Ectodermal cell (in vitro differentiated cells): Measurements from ENCODE around the gene HCN2.

ENCODE experiments used
- H3K27ac ChIP-seq: 2 replicates; pipeline ENCODE4 v1.7.0; 2013; ENCODE audit warnings: mild to moderate bottlenecking, low read depth, low read length; ENCODE audit not compliant: insufficient read depth, poor library complexity, severe bottlenecking
- H3K27me3 ChIP-seq: 2 replicates; pipeline ENCODE4 v1.7.0; 2013; ENCODE audit warnings: mild to moderate bottlenecking, low read length; ENCODE audit not compliant: insufficient read depth, control insufficient read depth, poor library complexity, severe bottlenecking
- H3K36me3 ChIP-seq: one replicate; pipeline ENCODE4 v1.7.0; 2013; ENCODE audit warnings: low read length; ENCODE audit not compliant: control insufficient read depth, insufficient read depth
- H3K4me1 ChIP-seq: one replicate; pipeline ENCODE4 v1.7.0; 2013; ENCODE audit warnings: low read length; ENCODE audit not compliant: control insufficient read depth, insufficient read depth
- H3K4me3 ChIP-seq: 2 replicates; pipeline ENCODE4 v1.7.0; 2013; ENCODE audit warnings: low read depth, low read length, control low read depth; ENCODE audit not compliant: insufficient read depth
- H3K9me3 ChIP-seq: 2 replicates; pipeline ENCODE4 v1.7.0; 2013; ENCODE audit warnings: mild to moderate bottlenecking, low read length, moderate library complexity; ENCODE audit not compliant: control insufficient read depth
- WGBS, 2 experiments: methylation state at CpG; one replicate each; pipeline ENCODE4 v1.1.7; 2013; ENCODE audit warnings: missing lambda C conversion rate in 2 of 2; 5-methylcytosine and 5-hydroxymethylcytosine counted together

HCN2 gene

GRCh38 chr19:629961-630714 is 40.5 kb downstream of the HCN2 start:
- no peak overlapping the region for H3K4me3 ChIP-seq
- 95% methylated on average over 30 of the region's 30 CpGs for WGBS, 2 experiments
- no peaks in the 10 kb centered on the region for H3K27me3 ChIP-seq
- H3K9me3 ChIP-seq = no peaks in the 10 kb centered on the region
- H3K27ac ChIP-seq = no peak overlapping the region
- H3K36me3 ChIP-seq = peaks cover 27% of the 10 kb centered on the region
- peaks cover 7% of the 10 kb centered on the region for H3K4me1 ChIP-seq

- H3K4me3 ChIP-seq = peak overlapping the region; percentile 86
- peaks cover 7% of the 10 kb centered on the region for H3K4me1 ChIP-seq
- peaks cover 20% of the 10 kb centered on the region for H3K36me3 ChIP-seq
- H3K27me3 ChIP-seq = peaks cover 9% of the 10 kb centered on the region
- H3K27ac ChIP-seq = no peak overlapping the region
- WGBS, 2 experiments = 1% methylated on average over 35 of the region's 35 CpGs
- H3K9me3 ChIP-seq = no peaks in the 10 kb centered on the region
These were observed 42.9 kb downstream of the HCN2 start for GRCh38 chr19:632579-633067.

GRCh38 chr19:633068-633785 is 43.5 kb downstream of the HCN2 start, which contains the start of gene POLRMT:
TSS of gene POLRMT (minus strand) at chr19:633537. CDS start at chr19:633512, 25 bp downstream.
- Histone ChIP-seq H3K27me3 (peaks cover 15% of the 10 kb centered on the region), H3K27ac (no peak within 1 kb of the TSS), H3K4me3 (peak within 1 kb of the TSS; percentile 86), H3K4me1 (peaks cover 7% of the 10 kb centered on the region), H3K36me3 (peaks cover 20% of the 10 kb centered on the region), H3K9me3 (no peaks in the 10 kb centered on the region)
- 0% methylated on average over 67 of the region's 67 CpGs for WGBS, 2 experiments

- no peak overlapping the region for H3K27ac ChIP-seq
These were observed 44.3 kb downstream of the HCN2 start for GRCh38 chr19:633786-634639.

GRCh38 chr19:634975-635652 is 45.4 kb downstream of the HCN2 start:
- Histone ChIP-seq H3K4me3 (no peak overlapping the region), H3K36me3 (peaks cover 8% of the 10 kb centered on the region), H3K27me3 (peaks cover 32% of the 10 kb centered on the region), H3K4me1 (peaks cover 9% of the 10 kb centered on the region), H3K9me3 (no peaks in the 10 kb centered on the region), H3K27ac (no peak overlapping the region)
- WGBS, 2 experiments = 86 to 89% methylated on average over 16 of the region's 16 CpGs

More at GRCh38 chr19:633786-634639, 44.3 kb downstream of the HCN2 start:
- Histone ChIP-seq H3K4me1 (peaks cover 7% of the 10 kb centered on the region), H3K4me3 (peak overlapping the region; percentile 86), H3K27me3 (peaks cover 23% of the 10 kb centered on the region), H3K36me3 (peaks cover 13% of the 10 kb centered on the region), H3K9me3 (no peaks in the 10 kb centered on the region)
- WGBS, 2 experiments = 31 to 33% methylated on average over 32 of the region's 32 CpGs

GRCh38 chr19:638906-639252 is 49.2 kb downstream of the HCN2 start:
- no peaks in the 10 kb centered on the region for H3K9me3 ChIP-seq
- H3K27me3 ChIP-seq = peaks cover 37% of the 10 kb centered on the region
- peaks cover 2% of the 10 kb centered on the region for H3K4me1 ChIP-seq
- H3K27ac ChIP-seq = no peak overlapping the region
- no peaks in the 10 kb centered on the region for H3K36me3 ChIP-seq
- 66 to 71% methylated on average over 17 of the region's 17 CpGs for WGBS, 2 experiments
- H3K4me3 ChIP-seq = peak overlapping the region; percentile 31

GRCh38 chr19:639253-640160 is 49.8 kb downstream of the HCN2 start, which contains the start of gene FGF22:
TSS of gene FGF22 (plus strand) at chr19:639879. CDS start at chr19:639926, 47 bp downstream.
- 8 to 9% methylated on average over 109 of the region's 109 CpGs for WGBS, 2 experiments
- H3K36me3 ChIP-seq = no peaks in the 10 kb centered on the region
- H3K27ac ChIP-seq = no peak within 1 kb of the TSS
- H3K4me1 ChIP-seq = peaks cover 2% of the 10 kb centered on the region
- peak within 1 kb of the TSS; percentile 31 for H3K4me3 ChIP-seq
- H3K27me3 ChIP-seq = peaks cover 37% of the 10 kb centered on the region
- no peaks in the 10 kb centered on the region for H3K9me3 ChIP-seq

- no peak overlapping the region for H3K27ac ChIP-seq
- WGBS, 2 experiments = 55 to 58% methylated on average over 25 of the region's 25 CpGs
- no peak overlapping the region for H3K4me3 ChIP-seq
- H3K27me3 ChIP-seq = peaks cover 37% of the 10 kb centered on the region
- H3K36me3 ChIP-seq = no peaks in the 10 kb centered on the region
- peaks cover 2% of the 10 kb centered on the region for H3K4me1 ChIP-seq
- H3K9me3 ChIP-seq = no peaks in the 10 kb centered on the region
These were observed 50.5 kb downstream of the HCN2 start for GRCh38 chr19:640161-640558.
